ENCODE data around the gene TRMT112. TPM values are rescaled to one million over a fixed set of nuclear protein-coding genes. Genes with fewer than 3 reads are reported as not detected.

The TRMT112 gene
- total RNA-seq, 1 experiment from 2014 or later = 328 TPM

DNA sequence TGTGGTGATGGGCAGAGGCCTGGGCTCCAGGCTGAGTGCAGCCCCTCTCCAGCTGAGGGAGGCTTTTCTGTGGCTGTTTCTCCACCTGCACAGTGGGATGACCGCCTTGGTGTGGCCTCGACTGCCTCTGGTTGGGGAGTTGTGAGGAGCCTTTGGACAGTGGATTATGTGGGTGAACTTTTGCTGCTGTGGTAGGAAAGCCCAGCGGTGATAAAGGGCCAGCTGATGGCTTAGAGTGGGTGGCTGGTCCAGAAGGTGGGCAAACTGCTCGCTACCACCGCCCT lies 13.4 kb downstream of the TRMT112 start:
- H3K9ac ChIP-seq (ENCODE audit: low read length) = peak overlapping the region; percentile 88
- intact Hi-C loops (cut with micrococcal nuclease) = loop anchor here (1.0 to 5.0 kb wide), 5 partner anchors 51 to 117 kb away; partner anchors contain the start of genes FKBP2, PLCB3 and STIP1
- peaks cover 0 to 8% of the 10 kb centered on the region in 2 experiments; a peak in 1 of 4 replicates for H3K36me3 ChIP-seq (ENCODE audit: control insufficient read depth in 1 of 2, insufficient read depth in 2 of 2, low read length in 2 of 2)
- peaks cover 12 to 55% of the 10 kb centered on the region in 2 experiments; a peak in 3 of 4 replicates for H3K4me1 ChIP-seq (ENCODE audit: control insufficient read depth in 1 of 2, insufficient read depth in 2 of 2, low read length in 2 of 2)
- TF ChIP-seq, protein P1, sequence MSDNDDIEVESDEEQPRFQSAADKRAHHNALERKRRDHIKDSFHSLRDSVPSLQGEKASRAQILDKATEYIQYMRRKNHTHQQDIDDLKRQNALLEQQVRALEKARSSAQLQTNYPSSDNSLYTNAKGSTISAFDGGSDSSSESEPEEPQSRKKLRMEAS (IDR thresholded peaks at IDR 0.05) = no peak
- TF ChIP-seq EGR1 (IDR thresholded peaks at IDR 0.05; ENCODE audit: low read depth) = no peak
- TF ChIP-seq, protein P2, sequence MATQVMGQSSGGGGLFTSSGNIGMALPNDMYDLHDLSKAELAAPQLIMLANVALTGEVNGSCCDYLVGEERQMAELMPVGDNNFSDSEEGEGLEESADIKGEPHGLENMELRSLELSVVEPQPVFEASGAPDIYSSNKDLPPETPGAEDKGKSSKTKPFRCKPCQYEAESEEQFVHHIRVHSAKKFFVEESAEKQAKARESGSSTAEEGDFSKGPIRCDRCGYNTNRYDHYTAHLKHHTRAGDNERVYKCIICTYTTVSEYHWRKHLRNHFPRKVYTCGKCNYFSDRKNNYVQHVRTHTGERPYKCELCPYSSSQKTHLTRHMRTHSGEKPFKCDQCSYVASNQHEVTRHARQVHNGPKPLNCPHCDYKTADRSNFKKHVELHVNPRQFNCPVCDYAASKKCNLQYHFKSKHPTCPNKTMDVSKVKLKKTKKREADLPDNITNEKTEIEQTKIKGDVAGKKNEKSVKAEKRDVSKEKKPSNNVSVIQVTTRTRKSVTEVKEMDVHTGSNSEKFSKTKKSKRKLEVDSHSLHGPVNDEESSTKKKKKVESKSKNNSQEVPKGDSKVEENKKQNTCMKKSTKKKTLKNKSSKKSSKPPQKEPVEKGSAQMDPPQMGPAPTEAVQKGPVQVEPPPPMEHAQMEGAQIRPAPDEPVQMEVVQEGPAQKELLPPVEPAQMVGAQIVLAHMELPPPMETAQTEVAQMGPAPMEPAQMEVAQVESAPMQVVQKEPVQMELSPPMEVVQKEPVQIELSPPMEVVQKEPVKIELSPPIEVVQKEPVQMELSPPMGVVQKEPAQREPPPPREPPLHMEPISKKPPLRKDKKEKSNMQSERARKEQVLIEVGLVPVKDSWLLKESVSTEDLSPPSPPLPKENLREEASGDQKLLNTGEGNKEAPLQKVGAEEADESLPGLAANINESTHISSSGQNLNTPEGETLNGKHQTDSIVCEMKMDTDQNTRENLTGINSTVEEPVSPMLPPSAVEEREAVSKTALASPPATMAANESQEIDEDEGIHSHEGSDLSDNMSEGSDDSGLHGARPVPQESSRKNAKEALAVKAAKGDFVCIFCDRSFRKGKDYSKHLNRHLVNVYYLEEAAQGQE (IDR thresholded peaks at IDR 0.05; ENCODE audit: low read depth) = no peak
- no peak for TF ChIP-seq SP1 (IDR thresholded peaks at IDR 0.05; ENCODE audit: low read depth)
- H3K4me3 ChIP-seq (replicated peaks in 1 of 2; ENCODE audit: low read depth in 1 of 2, low read length in 2 of 2) = peak overlapping the region; percentile 59 to 70
- RAD21 ChIA-PET (ENCODE audit: low non-redundant PET in 1 of 2, low total read pairs in 2 of 2, uncharacterized antibody in 2 of 2, unreplicated experiment in 2 of 2) = interaction anchor here (0.7 to 2.5 kb wide), 7 partner anchors 28 to 99 kb away, joined by 3 to 7 read pairs (median 4); no protein-coding TSS in a partner anchor
- no peaks in the 10 kb centered on the region for H4K20me1 ChIP-seq (ENCODE audit: insufficient read depth)
- ATAC-seq (no peak), DNase-seq (ENCODE audit: low read depth, low spot score) (no peak)
- CTCF ChIA-PET = interaction anchor here (0.8 to 5.8 kb wide), 20 partner anchors 10 to 385 kb away, joined by 3 to 80 read pairs (median 6); partner anchors contain the start of genes BAD, FERMT3, FKBP2 and GPR137
- BruUV-seq (replicated peaks) = no TSS peak
- H3K4me2 ChIP-seq (ENCODE audit: low read length) = peak overlapping the region; percentile 84
- POLR2A ChIA-PET = interaction anchor here (0.9 to 5.5 kb wide), 8 partner anchors 14 to 100 kb away, joined by 3 to 30 read pairs (median 5); partner anchors contain the start of genes PPP1R14B, PRDX5, TRMT112 and VEGFB
- no peaks in the 10 kb centered on the region for H3K9me3 ChIP-seq (ENCODE audit: control insufficient read depth in 1 of 2, insufficient read depth in 1 of 2, low read depth in 1 of 2, low read length in 2 of 2)
- H3K9me2 ChIP-seq (ENCODE audit: insufficient read depth) = no peaks in the 10 kb centered on the region
- peak overlapping the region; percentile 99 for H3K27ac ChIP-seq (ENCODE audit: low read depth, low read length)
- no peaks in the 10 kb centered on the region for H3K27me3 ChIP-seq (ENCODE audit: insufficient read depth, low read length)
- no peak overlapping the region for H2AFZ ChIP-seq (ENCODE audit: low read depth, low read length, poor library complexity, severe bottlenecking)
- peaks cover 23% of the 10 kb centered on the region for H3K79me2 ChIP-seq (ENCODE audit: insufficient read depth, low read length)

Measured in HCT116 (cell line).